GM10847 (cell line): Measurements from ENCODE around the gene VPS37B.

ENCODE experiments used
- POLR2A ChIP-seq: IDR thresholded peaks from 2 replicates; pipeline ENCODE4 v1.6.1; 2011; ENCODE audit not compliant: insufficient read length; ENCODE audit errors: extremely low read depth

VPS37B gene

GRCh38 chr12:122895704-122896636, at the start of gene VPS37B:
Gene VPS37B, minus strand, starts transcription at chr12:122896124. Its CDS starts 62 bp downstream, at chr12:122896062.
- peak; percentile 59 for TF ChIP-seq POLR2A

GRCh38 chr12:122944605-122945592, 49.0 kb upstream of the VPS37B start:
- no peak for TF ChIP-seq POLR2A

GRCh38 chr12:122943196-122943595, 47.3 kb upstream of the VPS37B start:
- TF ChIP-seq POLR2A: no peak

- no peak for TF ChIP-seq POLR2A
Measured at GRCh38 chr12:122942637-122943036, 46.7 kb upstream of the VPS37B start.

GRCh38 chr12:122939125-122939524, 43.2 kb upstream of the VPS37B start:
- TF ChIP-seq POLR2A: no peak

- TF ChIP-seq POLR2A: no peak
Measured at GRCh38 chr12:122937622-122938091, 41.7 kb upstream of the VPS37B start.

GRCh38 chr12:122935318-122935717, 39.4 kb upstream of the VPS37B start:
- no peak for TF ChIP-seq POLR2A

- no peak for TF ChIP-seq POLR2A
Measured at GRCh38 chr12:122934722-122935121, 38.8 kb upstream of the VPS37B start.

GRCh38 chr12:122932207-122932606, 36.3 kb upstream of the VPS37B start:
- TF ChIP-seq POLR2A: no peak

GRCh38 chr12:122929812-122930211, 33.9 kb upstream of the VPS37B start:
- TF ChIP-seq POLR2A: no peak

GRCh38 chr12:122929148-122929538, 33.2 kb upstream of the VPS37B start:
- no peak for TF ChIP-seq POLR2A

- TF ChIP-seq POLR2A: no peak
Measured at GRCh38 chr12:122928404-122929147, 32.7 kb upstream of the VPS37B start.

GRCh38 chr12:122927756-122928403, 32.0 kb upstream of the VPS37B start:
- TF ChIP-seq POLR2A: no peak

- no peak for TF ChIP-seq POLR2A
Measured at GRCh38 chr12:122921917-122922316, 26.0 kb upstream of the VPS37B start.
